ENCODE measurements around the gene PLXND1. TPM values are rescaled to one million over a fixed set of nuclear protein-coding genes. Genes with fewer than 3 reads are reported as not detected.

PLXND1 gene
- total and polyA plus RNA-seq, 2 donors (not counting 1 experiment from before 2014, with no cell fraction given): 3.3 to 74.4 TPM

DNA sequence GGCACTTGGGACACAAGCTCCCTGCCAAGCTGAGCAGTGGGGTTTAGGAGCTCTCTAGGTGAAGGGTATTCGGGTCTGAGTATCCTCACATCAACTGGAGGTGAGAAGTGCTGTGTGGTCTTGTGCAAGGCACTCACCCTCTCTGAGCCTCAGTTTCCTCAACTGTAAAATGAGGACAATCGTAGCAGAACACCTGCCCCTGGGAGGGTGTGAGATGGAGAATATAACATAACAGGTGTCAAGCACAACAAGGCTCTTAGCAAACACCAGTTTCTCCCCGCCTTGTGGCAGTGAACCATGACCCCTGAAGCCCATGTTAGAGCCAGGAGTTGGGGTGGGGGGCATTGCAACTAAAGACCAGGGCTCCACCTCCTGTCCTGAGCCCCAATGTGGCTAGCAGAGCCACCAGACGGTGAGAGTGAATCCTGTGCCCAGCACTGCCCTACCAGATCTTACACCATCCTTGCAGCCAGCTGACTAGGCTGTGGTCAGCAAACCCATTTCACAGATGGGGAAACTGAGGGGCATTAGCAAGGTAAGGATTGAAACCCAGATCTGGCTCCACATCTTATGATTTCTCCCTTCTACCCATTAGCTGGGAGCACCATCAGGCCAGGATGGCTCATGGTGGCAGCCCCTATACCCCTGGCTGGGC is 2.6 kb upstream of the PLXND1 start:
- H3K9ac ChIP-seq (ENCODE audit: low read length): no peak overlapping the region
- peaks cover 0 to 43% (median 14%) of the 10 kb centered on the region in 4 experiments for H3K27me3 ChIP-seq (replicated peaks in 1 of 4; ENCODE audit: control extremely low read depth in 1 of 4, control insufficient read depth in 3 of 4, insufficient read depth in 4 of 4, low read length in 3 of 4)
- Mint-ChIP-seq H3K27me3 (peaks cover 18% of the 10 kb centered on the region), H3K4me1 (peaks cover 16% of the 10 kb centered on the region), H3K9me3 (ENCODE audit: insufficient read depth) (no peaks in the 10 kb centered on the region), H3K27ac (peak overlapping the region; percentile 46), H3K4me3 (peak overlapping the region; percentile 57)
- ATAC-seq (ENCODE audit: low read depth) (no peak), DNase-seq (no peak)
- no peak overlapping the region for H3K4me2 ChIP-seq (replicated peaks; ENCODE audit: low read depth, low read length, poor library complexity, severe bottlenecking)
- no peaks in the 10 kb centered on the region for H3K79me2 ChIP-seq (ENCODE audit: control insufficient read depth, insufficient read depth, low read length)
- H3K4me1 ChIP-seq (ENCODE audit: control insufficient read depth in 2 of 2, insufficient read depth in 2 of 2, low read length in 2 of 2): peaks cover 16 to 19% of the 10 kb centered on the region in 2 donors
- CTCF ChIA-PET: no interaction called here
- H4K20me1 ChIP-seq (ENCODE audit: control insufficient read depth, insufficient read depth, low read length, poor library complexity, severe bottlenecking): no peaks in the 10 kb centered on the region
- H3K4me3 ChIP-seq (ENCODE audit: control extremely low read depth in 1 of 5, extremely low read depth in 1 of 5, insufficient read depth in 1 of 5, low read depth in 2 of 5, low read length in 4 of 5): no peak overlapping the region
- intact Hi-C loops (cut with micrococcal nuclease): loop anchor here (5.0 kb wide), 1 partner anchor 167 kb away; the partner anchor contains the start of gene IFT122
- peaks cover 0 to 6% (median 0%) of the 10 kb centered on the region in 3 donors for H3K9me3 ChIP-seq (ENCODE audit: control extremely low read depth in 1 of 3, control insufficient read depth in 2 of 3, insufficient read depth in 1 of 3, low read length in 2 of 3)
- H3K36me3 ChIP-seq (replicated peaks in 1 of 2; ENCODE audit: control extremely low read depth in 1 of 2, control insufficient read depth in 1 of 2, extremely low read depth in 1 of 2, insufficient read depth in 2 of 2, low read length in 1 of 2): no peaks in the 10 kb centered on the region
- POLR2A ChIA-PET: no interaction called here
- H3K27ac ChIP-seq (ENCODE audit: low read length in 2 of 2): no peak overlapping the region
- TF ChIP-seq CTCF (IDR thresholded peaks at IDR 0.05) (no peak), EZH2 (IDR thresholded peaks at IDR 0.05; ENCODE audit: borderline replicate concordance, insufficient read depth, low read depth, low read length, poor library complexity, severe bottlenecking) (no peak)
- 100% methylated on average over 1 of the region's 4 CpGs for whole genome bisulfite sequencing (ENCODE audit: insufficient coverage)
- H2AFZ ChIP-seq (ENCODE audit: insufficient read depth, low read depth, low read length, poor library complexity, severe bottlenecking): no peak overlapping the region
